Retinal pigment epithelial cell (primary cell): ENCODE data around the gene RNF169.

Experiments
- DNase-seq: peaks from one replicate; pipeline ENCODE4 v3.0.0-alpha.2; 2010; ENCODE audit warnings: low read depth
- H3K4me3 ChIP-seq: 2 replicates; pipeline ENCODE4 v1.5.1; 2011; ENCODE audit warnings: mild to moderate bottlenecking, low read length, control low read depth, moderate library complexity
- TF ChIP-seq, protein P1 (sequence below): conservative IDR thresholded peaks from 2 replicates; pipeline ENCODE4 v1.5.1; 2011; ENCODE audit warnings: low read depth, low read length, control low read depth, inconsistent platforms

Gene RNF169

GRCh38 chr11:74791333-74792100 lies 42.9 kb downstream of the RNF169 start:
- TF ChIP-seq, protein P1, sequence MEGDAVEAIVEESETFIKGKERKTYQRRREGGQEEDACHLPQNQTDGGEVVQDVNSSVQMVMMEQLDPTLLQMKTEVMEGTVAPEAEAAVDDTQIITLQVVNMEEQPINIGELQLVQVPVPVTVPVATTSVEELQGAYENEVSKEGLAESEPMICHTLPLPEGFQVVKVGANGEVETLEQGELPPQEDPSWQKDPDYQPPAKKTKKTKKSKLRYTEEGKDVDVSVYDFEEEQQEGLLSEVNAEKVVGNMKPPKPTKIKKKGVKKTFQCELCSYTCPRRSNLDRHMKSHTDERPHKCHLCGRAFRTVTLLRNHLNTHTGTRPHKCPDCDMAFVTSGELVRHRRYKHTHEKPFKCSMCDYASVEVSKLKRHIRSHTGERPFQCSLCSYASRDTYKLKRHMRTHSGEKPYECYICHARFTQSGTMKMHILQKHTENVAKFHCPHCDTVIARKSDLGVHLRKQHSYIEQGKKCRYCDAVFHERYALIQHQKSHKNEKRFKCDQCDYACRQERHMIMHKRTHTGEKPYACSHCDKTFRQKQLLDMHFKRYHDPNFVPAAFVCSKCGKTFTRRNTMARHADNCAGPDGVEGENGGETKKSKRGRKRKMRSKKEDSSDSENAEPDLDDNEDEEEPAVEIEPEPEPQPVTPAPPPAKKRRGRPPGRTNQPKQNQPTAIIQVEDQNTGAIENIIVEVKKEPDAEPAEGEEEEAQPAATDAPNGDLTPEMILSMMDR = no peak
- no peak overlapping the region for H3K4me3 ChIP-seq
- DNase-seq = no peak

- TF ChIP-seq, protein P1 = no peak
- DNase-seq = no peak
- H3K4me3 ChIP-seq = no peak overlapping the region
Measured at GRCh38 chr11:74806267-74806666, 57.6 kb downstream of the RNF169 start.

DNA sequence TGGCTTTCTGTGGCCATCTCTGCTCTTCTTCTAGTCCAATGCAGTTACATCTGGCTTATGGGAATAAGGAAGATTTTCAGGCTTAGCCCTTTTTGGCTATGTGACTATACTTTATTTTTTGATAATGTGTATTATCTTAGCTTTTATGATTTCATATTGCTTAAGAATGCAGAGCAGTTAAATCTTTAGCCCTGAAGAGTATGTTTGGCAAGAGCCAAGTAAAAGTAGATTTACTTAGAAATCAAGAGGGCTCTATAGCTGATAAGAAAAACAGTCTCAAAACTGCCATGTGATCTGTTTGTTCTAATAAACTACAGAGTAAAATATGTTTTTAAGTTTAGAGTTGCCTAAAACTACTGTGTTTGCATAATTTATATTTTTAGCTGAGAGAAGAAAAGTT lies 61.2 kb downstream of the RNF169 start:
- TF ChIP-seq, protein P1 = no peak
- DNase-seq = no peak
- no peak overlapping the region for H3K4me3 ChIP-seq

DNA sequence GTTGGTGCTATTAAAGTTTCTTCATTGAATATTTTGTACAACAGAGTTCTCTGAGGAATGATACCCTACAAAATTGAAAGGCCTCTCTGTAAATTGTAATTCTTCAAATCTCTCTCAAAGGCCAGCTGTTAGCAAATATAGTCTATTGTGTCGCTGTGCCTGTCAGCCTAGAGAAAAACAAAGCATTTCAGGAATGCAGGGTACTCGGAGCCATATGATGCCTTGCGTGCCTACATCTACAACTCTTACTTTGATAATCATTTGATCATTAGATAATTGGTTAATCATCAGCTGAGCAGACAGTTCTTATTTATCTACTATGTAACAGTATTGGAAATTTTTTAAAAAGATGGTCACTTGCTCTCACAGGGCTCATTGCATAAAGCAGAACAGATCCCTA lies 67.3 kb downstream of the RNF169 start:
- TF ChIP-seq, protein P1 = no peak
- H3K4me3 ChIP-seq = no peak overlapping the region
- DNase-seq = peak; percentile 31

- no peak for DNase-seq
- no peak overlapping the region for H3K4me3 ChIP-seq
- TF ChIP-seq, protein P1 = no peak
Measured at GRCh38 chr11:74816664-74817063, 68.0 kb downstream of the RNF169 start.

DNA sequence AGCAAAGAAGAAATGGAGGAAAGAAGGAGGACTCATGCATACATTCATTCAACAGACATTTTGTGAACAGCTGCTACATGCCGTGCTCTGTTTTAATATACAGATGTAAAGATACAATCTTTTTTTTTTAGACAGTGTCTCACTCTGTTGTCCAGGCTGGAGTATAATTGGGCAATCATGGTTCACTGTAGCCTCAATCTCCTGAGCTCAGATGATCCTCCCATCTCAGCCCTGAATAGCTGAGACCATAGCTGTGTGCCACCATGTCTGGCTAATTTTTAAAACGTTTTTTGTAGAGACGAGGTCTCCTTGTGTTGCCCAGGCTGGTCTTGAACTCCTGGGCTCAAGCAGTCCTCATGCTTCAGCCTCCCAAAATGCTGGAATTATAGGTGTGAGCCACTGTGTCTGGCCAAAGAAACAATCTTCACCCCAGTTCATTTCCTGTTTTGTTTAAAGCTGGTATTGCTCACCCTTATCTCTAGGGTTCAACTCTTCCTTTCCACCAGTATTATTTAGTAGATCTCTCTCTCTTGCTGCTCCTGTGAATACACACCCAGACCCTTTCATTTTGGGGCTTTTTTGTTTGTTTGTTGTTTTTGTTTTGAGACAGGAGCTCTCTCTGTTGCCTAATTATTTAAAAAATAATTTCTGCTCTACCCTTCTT lies 69.8 kb downstream of the RNF169 start:
- TF ChIP-seq, protein P1 = no peak
- H3K4me3 ChIP-seq = no peak overlapping the region
- no peak for DNase-seq

GRCh38 chr11:74819400-74819799 lies 70.8 kb downstream of the RNF169 start:
- TF ChIP-seq, protein P1 = no peak
- peak; percentile 90 for DNase-seq
- no peak overlapping the region for H3K4me3 ChIP-seq
